IPS-18c (cell line): ENCODE results near the gene ZBTB20.
"Not testable (repeated sequence)": the region's sequence is repeated elsewhere in the genome, so short reads cannot be mapped to it uniquely, and the experiment has no call there.

Source experiments
- H3K4me3 ChIP-seq: 2 replicates; pipeline ENCODE4 v1.7.0; 2013; ENCODE audit warnings: low read depth, mild to moderate bottlenecking, low read length, moderate library complexity; ENCODE audit not compliant: insufficient read depth
- H3K9me3 ChIP-seq: one replicate; pipeline ENCODE4 v1.6.1; 2013; ENCODE audit warnings: mild to moderate bottlenecking, low read length, moderate library complexity; ENCODE audit not compliant: control insufficient read depth, insufficient read depth

ZBTB20 gene

DNA sequence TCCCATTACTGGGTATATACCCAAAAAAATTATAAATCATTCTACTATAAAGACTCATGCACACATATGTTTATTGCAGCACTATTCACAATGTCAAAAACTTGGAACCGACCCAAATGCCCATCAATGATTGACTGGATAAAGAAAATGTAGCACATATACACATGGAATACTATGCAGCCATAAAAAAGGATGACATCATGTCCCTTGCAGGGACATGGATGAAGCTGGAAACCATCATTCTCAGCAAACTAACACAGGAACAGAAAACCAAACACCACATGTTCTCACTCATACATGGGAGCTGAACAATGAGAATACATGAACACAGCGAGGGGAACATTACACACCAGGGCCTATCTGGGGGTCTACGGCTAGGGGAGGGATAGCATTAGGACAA lies 467.3 kb downstream of the ZBTB20 start:
- H3K9me3 ChIP-seq, H3K4me3 ChIP-seq: not testable (repeated sequence)

DNA sequence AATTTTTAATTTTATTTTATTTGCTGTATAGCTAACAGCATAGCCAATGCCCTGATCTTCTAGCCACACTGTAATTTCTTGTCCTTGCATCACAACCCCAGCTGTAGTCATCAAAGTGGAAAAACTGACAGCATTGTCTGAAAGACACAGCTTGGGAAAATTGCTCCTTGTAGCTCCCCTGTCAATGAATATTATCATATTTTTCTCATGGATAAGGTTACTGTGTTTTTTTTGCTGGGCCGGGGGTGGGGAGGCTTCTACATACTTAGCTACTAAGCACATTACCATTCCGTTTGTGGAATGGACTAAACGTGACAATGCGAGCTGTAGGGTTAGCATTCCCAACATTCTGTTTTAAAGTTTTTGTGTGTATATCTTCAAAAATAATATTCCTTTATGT lies 472.0 kb downstream of the ZBTB20 start:
- Histone ChIP-seq H3K9me3 (no peaks in the 10 kb centered on the region), H3K4me3 (no peak overlapping the region)

DNA sequence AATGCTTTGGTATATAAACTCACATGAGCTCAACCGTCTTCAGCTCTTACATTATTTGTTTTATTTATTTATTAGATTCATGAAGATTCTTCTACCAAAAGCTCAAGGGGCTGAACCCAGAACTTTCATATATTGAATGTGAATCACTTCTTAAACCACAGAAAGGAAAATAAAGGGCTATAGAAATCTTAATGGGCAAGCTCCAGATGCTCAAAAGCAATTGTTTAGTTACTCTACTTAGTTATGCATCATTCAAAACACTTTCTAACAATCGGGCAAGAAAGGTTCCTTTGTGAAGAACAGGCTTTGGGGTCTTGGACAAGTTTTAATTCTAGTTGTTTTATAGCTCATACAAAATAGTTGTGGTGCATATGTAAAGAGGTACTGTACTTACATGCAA lies 473.1 kb downstream of the ZBTB20 start:
- no peak overlapping the region for H3K4me3 ChIP-seq
- H3K9me3 ChIP-seq: no peaks in the 10 kb centered on the region

DNA sequence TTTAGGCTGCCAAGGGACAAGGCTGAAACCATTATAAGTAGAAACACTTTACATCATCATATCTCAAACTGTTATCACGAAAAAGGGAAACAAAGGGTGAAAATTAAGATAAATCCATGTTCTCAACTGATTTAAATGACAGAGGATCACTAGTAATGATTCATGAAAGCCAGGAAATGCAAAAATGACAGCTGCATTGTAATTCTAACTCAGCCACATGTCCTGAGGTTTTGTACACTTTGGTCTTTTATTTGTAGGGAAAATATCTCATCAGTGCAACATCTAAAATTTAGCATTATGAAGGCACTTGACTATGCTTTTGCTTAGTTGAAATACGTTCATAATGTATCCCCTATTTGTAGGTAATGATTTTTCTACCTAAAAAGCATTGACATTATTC lies 473.6 kb downstream of the ZBTB20 start:
- Histone ChIP-seq H3K9me3 (no peaks in the 10 kb centered on the region), H3K4me3 (no peak overlapping the region)

DNA sequence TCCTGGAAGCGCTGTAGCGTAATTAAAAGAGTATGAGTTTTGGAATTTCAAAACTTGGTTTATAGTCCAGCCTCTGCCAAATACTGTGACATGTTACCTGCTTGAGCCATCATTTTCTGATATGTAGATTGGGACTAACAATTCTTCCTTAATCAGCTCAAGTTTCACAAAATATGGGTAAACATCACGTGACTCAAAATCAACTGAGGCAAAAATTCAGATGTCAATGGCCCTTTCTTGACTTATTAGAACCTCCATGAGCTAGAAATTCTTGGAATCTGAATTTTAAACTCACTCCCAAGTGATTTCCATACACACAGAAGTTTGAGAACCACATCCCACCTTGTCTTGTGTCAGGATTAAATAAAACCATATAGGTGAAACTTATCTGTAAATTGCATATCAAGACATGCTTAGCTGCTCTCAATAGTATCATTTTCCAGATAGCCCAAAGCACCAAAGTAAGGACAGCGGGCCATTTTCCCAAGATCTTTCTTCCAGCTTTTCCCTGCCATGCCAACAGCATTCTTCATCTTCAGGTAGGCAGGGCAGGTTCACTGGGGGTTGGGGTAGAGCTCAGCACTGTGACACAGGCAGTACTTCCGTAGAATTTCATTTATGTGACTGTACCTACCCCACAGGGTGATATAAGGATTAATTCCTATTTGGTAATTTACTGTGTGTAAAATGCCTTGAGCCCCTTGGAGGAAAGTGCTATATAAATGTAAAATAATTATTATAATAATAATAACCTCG lies 474.2 kb downstream of the ZBTB20 start:
- H3K4me3 ChIP-seq: no peak overlapping the region
- no peaks in the 10 kb centered on the region for H3K9me3 ChIP-seq

DNA sequence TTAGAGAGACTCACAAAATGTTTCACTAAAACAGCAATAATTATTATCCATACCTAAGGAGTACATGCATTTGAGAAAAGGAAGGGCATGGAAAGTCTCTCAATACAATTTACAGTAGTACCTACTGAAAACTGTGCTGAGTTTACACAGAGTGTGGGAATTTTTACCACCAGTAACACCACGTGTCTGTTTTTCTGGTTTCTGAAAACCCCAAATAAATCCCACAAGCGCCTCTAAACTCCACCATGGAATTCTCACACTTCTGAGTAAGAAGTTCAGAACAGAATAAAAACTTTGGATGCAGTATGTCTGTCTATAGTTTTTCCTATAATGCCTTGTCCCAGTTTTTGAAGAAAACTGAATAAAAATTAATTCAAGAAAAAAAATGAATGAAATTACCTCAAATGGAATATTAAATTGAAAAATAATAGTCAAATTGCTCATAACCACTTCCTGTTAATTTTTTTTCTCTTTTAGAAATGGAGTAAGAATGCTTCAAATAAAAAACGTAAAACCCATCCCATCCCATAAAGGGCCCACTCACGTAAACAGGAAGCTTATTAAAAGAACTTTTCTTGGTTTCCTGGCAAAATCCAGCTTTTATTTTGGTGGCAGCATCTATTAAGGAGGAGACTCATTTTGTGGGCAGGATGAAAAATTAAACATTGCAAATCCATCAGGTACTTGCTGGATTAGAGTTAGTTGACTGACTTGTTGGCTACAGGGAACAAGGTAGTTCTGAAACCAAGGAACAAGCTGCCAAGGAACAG lies 475.2 kb downstream of the ZBTB20 start:
- H3K4me3 ChIP-seq: no peak overlapping the region
- H3K9me3 ChIP-seq: no peaks in the 10 kb centered on the region

DNA sequence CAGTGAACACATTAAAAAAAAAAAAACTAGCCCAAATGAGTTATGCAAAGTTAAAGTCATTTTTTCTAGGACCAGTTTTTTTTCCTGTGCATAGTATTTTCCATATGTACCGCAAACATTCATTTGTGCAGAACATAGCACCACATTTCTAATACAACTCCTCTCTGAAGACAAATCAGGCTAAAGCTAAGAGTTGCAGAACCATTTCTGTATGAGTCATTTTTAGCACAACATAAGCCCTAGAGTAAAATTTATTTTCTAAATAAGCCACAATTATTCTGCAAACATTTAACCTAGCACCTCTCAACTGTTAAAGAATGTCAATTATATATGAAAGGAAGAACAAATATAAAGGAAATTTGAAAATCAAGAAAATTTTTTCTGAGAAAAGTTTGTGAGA lies 477.5 kb downstream of the ZBTB20 start:
- no peak overlapping the region for H3K4me3 ChIP-seq

DNA sequence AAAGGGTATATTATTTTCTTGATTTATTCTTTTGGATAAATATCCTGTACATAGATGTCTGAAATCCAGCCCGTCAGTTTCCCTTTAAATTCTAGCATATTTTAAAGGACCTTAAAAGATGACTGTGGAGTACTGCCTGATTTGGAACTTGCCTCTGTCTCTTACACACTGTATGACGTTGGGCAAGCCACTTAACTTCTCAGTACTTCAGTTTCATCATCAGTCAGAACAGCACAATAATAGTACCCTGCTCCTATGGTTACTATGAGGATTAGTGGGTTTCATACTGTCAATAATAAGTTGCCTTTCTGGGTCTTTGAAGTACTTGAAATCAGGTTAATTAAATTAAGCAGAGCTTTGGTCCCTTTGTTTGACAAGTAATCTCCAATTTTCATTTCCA lies 479.0 kb downstream of the ZBTB20 start:
- Histone ChIP-seq H3K9me3 (no peaks in the 10 kb centered on the region), H3K4me3 (no peak overlapping the region)

More for the DNA sequence above, 477.5 kb downstream of the ZBTB20 start:
- H3K9me3 ChIP-seq: no peaks in the 10 kb centered on the region

DNA sequence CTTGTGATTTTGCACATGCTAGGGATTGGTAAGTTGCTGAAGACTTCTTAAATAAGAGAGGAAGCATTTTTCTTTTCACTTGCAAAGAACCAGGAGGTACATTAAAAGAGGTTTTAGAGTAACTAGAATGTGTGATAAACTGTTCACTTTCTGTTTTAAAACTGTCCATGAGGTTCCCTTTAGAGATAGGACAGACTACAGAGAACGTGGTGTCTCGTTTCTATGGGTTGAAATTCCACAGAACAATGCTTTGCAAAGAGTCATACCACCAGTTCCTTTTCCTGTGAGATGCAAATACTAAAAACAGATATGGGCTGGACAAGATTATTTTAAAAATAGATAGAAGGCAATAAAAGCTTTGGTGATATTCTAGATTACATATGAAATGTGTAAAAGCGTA lies 480.5 kb downstream of the ZBTB20 start:
- Histone ChIP-seq H3K9me3 (no peaks in the 10 kb centered on the region), H3K4me3 (no peak overlapping the region)

DNA sequence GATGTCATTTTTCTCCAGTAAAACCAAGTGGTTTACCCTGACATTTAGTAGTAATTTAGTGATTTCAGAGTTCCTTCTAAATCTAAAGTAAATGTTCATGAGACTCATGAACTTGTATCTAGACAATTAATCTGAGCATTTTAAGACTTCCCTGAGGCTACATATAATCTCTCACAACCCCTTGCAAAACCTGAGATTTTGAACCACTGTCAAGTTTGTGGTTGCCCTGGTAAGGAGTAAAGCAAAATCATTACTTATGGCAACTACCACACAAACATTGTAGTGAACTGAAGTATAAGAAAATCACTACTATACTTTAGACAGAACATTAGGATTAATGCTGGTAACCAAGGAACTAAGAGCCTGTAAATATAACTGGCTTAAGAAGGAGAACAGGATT lies 483.1 kb downstream of the ZBTB20 start:
- Histone ChIP-seq H3K9me3 (no peaks in the 10 kb centered on the region), H3K4me3 (no peak overlapping the region)

DNA sequence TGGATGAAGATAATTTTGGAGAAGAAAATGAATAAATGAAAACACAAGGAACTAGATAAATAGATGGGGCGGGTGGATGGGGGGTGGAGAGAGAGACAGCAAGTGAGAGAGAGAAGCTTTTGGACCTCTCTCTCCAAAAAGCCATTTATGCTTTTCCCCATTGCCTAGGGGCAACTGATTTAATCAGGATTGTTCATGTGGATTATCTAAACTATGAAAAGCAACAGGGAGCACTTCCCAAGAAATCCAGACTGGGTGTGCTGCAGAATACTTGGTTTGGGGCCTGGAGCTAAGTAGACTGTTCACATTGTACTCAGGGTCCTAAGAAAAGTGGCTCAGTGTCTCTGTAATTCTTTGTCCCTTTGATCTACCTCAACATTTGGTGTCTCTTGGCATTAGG lies 486.3 kb downstream of the ZBTB20 start:
- no peaks in the 10 kb centered on the region for H3K9me3 ChIP-seq
- H3K4me3 ChIP-seq: no peak overlapping the region

DNA sequence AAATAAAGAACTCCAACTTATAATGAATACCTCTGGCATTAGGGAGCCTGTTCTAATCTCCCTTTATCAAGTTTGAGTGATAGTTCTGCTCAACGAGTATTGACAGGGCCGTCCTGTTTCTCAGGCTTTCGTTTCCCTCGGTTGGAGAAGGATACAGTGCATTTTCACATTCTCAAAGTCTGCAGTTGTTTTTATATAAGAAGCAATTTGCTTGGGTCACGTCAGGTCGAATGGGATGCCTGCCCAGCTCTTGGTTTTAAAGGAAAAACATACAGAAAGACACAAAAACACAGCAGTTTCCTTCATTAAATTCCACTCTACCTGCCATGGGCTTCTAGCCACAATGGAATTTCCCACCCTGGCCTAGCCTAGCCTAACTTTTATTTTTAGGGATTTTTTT lies 487.0 kb downstream of the ZBTB20 start:
- Histone ChIP-seq H3K4me3 (no peak overlapping the region), H3K9me3 (no peaks in the 10 kb centered on the region)

DNA sequence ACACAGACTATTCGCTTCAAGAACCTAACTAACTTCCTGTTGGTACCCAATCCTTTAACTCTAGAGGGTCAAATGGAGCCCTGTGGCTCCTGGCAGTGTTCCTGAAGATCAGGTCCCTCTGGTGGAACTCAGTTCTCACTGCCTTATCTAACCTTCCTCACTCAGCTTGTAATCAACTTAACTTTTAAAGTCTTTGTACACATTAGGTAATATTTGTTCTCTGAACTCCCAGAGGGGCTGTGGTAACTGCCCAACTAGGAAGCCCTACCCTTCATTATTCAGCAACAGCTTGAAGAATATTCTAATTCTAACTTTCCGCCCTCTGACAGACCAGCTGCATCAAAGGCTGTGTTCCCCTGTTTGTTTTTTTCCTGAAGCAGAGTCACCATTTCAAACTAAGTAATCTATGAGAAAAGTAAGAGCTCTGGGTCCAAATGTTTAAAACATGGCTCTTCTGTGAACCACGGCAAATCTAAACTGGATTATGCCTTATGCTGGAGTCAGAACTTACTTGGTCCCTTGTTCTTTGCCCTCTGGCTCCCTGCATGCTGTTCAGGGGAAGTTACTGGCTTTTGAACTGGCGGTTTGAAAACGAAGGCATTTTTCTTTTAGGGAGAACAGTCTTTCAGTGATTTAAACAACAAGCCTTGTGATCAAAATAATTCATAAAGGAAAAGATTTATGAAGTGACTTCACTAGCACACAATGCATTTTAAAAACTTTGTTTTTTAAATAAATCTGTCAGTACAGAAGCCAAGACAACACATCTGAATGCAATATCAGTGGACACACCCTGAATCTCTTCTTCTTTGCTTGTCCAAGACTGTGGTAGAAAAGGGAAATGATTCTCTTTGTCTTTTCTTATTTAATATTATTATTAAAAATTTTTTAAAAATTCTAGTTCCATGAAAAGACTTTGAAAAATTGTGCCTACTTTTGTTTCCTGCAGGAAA lies 487.7 kb downstream of the ZBTB20 start:
- no peak overlapping the region for H3K4me3 ChIP-seq
- no peaks in the 10 kb centered on the region for H3K9me3 ChIP-seq

DNA sequence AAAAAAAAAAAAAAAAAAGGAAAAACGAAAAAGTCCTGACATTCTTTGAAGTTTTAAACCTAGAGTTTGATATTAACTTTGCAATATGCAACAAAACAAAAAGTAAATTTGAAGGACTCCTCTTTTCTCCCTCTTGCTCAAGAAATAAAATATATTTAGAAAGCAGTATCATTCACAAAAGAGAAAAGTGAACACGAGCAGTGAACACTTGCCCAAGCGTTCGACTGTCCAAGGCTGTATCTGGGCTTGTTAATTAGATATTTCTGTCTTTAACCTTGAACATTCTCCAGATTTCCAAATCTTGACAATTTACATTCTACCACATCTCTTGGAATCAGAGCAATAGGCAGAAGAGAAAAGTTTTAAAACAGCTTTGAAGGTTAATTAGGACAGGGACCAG lies 495.5 kb downstream of the ZBTB20 start:
- Histone ChIP-seq H3K4me3 (no peak overlapping the region), H3K9me3 (no peaks in the 10 kb centered on the region)

DNA sequence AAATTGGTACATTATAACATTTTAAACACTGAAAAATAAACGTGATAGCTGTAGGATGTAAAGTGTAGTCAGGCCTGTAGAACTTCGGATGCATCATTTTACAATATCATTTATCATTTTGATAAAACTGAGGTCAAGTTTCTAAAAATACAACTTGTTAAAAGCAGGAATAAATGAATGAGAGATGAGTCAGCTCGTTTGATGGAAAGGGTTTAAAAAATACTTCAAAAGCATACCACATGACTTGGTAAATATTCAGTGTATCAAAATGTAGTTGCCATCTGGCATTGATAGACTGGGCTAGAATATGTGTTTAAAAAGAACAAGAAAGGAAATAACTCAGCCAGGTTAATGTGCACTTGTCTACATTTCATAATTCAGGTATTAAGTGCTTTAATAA lies 496.3 kb downstream of the ZBTB20 start:
- H3K4me3 ChIP-seq: no peak overlapping the region
- no peaks in the 10 kb centered on the region for H3K9me3 ChIP-seq

DNA sequence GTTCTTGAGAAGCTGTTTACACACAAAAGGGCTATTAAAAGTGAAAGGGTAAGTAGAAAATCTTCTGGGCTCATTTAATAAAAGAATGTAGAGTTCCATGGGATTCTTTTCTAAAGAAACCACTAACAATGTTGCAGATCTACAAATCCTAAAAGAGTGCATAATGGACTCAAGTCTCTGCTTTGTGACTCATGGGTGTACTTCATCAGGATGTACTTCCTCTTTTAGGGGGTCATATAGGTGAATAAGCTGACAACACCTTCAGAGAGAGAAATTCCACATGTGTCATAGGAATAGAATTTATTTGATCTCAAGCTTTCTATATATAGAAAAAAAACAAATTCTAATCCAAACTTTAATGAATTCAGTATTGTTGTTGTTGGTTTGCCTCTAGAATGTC lies 497.8 kb downstream of the ZBTB20 start:
- H3K4me3 ChIP-seq: no peak overlapping the region

DNA sequence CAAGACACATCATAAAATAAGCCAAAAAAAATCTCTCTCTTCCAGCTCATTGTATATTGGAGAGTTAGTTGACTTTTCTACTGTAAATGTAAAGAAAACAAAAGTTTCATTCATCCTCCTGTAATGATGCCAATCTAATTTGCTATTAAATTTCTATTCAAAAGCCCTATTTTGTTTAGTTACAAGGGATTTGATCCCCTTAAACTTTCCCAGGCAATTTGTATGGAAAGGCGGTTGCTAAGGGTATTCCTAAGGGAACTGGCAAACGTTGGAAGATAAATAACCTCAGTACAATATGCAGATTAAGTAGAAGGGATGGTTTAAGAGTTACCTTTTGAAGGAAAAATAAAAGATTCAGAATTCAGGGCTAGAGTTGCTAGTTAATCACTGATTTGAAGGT lies 500.6 kb downstream of the ZBTB20 start:
- H3K9me3 ChIP-seq: no peaks in the 10 kb centered on the region

More for the DNA sequence above, 497.8 kb downstream of the ZBTB20 start:
- H3K9me3 ChIP-seq: no peaks in the 10 kb centered on the region

DNA sequence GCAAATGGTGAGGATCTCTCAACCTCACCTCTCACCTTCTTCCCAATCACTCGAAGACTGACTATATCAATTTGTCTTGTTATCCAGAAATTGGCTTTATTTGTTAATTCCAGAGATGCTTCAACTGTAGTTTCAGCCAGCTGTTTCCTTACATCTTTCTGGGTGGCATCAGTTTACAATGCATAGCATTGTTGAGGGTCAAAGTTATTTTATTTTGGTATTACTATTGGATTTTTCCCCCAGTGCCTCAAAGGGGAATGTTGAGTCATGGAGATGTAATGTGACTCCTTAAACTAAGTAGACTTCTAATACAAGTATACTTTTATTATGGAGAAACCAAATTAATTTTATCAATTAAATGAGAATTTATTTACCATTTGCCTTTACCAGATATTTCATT lies 501.7 kb downstream of the ZBTB20 start:
- H3K4me3 ChIP-seq: no peak overlapping the region
- no peaks in the 10 kb centered on the region for H3K9me3 ChIP-seq

More for the DNA sequence above, 500.6 kb downstream of the ZBTB20 start:
- no peak overlapping the region for H3K4me3 ChIP-seq
